ENCODE results near the gene GPX3.

The GPX3 gene

DNA sequence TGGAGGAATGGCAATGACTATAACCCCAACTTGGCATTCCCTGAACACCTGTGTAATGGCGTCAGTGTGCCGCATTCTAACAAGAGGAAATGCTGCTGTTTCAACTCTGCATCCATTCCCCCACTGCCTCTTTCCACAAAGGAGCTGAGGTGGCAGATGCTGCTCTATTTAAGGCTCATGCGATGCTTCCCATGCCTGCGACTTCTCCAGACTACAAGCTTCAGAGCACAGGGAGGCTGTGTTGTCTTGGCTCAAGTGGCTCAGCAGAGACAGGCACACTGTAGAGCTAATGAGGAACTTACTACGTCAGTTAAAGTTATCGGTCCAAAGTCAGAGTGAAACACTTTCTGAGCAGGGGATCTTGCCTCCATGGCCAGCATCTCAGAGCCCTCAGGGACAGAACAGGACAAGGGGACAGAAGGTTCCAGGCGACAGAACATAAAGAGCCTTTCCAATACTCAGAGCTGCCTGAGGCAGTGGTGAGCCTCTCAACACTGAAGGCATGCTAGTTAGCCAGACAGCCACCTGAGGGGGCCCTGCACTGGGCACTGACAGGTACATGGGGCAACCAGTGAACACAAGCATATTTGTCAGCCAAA is 38.6 kb downstream of the GPX3 start:
- no peak for DNase-seq

DNA sequence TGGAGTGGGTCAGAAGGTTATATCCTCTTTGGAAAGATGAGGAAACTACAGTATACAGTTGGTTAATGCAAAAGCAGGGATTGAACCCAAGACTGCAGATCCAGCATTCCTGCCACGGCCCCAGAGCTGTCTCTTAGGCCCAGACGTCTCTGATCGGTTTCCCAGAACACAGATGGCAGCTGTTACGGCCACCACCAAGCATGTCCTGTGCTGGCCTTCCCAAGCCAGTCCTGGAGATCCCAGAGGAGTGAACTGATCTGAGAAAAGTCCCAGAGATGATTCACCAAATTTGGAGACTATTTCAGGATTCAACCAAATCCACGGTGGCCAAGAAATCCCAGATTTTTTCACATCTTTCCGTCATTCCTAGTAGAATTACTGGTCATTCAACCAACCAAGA is 40.4 kb downstream of the GPX3 start:
- no peak for DNase-seq

DNA sequence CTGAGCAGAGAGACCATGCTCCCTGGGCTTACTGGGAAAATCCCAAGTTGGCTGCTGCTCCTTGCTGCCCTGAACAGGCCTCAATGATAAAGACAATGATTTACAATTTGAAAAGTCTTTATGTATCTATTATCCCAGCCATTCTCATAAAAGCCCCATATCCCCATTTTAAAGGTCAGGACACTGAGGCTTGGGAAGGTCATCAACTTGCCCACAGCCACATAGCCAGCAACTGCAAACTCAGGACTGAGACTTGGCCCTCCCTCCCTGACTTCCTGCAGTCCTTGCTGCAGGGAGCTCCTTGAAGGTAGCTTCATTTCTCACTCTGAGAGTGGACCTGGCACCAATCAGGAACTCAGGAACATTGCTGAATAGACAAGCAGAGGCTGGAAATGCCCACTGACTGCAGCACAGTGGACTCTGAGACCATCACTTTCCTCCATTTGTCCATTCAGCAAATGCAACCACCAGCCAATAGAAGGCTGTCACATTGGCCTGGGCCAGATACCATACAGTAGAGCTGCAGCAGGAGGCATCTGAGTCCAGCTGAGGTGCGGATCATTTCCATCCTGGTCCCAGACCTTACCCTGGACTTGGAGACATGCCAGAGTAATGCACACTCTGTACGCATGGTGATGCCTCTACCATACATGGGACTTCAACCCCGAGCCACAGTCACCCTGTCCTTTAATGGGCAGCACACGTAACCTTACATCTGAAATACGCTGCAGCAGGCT is 42.2 kb downstream of the GPX3 start:
- DNase-seq, result no peak

DNA sequence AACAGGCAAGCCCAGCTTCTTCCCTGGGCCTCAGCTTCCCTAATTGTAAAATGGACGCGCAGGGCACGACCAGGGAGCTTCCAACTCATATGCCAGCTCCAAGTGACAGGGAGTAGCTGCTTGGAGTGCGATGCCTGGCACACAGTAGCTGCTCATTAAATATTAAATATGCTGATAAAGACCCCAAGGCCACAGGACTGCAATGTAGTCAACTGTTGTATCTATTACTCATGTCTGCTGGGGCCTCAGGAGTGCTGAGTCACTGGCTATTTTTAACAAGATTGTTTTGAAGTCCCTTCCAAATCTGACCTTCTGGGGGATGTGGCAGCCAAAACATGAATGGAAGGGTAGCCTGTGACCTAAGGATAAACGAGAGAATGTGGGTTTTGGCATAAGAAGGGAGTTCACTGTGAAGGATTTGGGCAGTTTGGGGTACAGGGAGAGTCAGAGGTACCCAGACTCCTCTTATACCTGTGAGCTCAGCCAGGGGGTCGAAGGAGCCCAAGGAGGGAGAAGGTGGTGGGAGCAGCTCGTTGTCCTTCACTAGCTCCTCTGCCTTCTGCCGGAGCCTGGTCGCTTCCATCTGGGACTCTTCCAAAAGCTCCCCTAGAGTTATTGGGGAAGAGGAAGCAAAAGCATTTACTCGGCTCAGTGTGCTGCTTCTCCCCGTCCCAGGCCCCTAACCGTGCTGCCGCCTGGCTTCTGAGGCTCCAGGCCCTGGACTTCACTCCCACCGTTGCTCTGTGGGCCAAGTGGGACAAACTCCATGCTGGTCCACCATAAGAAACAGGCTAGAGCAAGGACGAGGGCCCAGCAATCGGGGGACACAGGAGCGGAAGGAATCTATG is 43.0 kb downstream of the GPX3 start:
- no peak for DNase-seq

DNA sequence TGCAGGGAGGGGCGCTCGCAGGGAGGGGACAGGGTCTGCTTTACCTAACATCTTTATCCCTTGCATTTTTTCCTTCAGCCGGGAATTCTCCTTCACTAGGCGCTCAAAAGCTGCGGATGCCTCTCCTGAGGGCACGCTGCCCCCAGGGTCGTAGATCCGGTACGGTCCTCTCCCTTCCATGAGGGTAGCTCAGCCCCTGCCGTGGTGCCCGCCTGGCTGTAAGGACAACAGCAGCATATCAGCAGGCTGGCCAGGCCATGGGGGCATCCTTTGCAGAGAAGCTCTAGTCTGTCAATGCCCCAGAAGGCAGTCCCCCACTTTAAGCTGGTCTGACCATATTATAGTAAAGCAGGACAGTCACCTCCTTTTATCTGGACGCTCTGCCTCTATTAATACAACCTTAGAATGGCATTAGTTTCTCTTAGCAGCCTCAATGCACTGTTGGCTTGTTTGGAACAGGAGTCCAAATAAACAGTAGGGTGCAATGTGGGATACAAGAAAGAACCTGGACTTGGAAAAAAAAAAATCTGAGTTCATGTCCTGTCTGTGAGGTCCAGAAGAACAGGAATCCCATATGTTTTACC is 44.6 kb downstream of the GPX3 start:
- no peak for DNase-seq

DNA sequence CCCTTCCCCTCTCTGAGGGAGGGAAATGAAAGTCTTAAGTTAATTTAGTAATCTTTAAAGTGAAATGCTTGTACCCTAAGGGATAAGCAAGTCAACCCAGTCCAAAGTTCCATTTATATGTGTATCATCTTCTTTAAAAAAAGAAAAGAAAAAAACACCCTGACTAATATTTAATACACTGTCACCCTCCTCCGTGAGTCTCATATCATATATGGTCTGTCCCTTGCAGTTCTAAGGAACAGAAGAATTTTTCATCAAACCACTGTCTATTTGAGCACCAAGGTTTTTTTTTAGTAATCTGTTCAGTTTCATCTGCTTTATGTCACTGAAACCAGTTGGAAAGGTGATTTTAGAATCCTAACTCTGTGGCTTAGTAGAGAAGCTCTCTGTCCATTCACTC is 45.2 kb downstream of the GPX3 start:
- DNase-seq, result no peak

DNA sequence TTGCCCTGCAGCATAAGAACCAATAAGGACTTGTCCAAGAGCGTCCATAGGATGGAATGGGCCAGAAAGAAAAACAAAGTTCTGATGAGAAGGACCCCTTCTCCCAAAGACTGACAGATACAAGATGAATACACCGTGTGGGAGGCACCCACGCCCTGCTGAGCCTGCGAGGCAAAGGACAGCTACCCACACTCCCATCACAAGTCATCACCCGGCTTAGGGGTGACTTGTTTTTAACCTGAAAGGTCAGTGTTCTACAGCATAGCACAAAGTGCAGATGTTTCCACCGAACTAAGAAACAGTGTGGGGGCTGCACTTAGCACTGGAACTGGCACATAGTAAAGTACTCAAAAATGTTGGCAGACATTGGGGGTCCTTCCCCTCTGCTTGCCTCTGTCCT is 46.5 kb downstream of the GPX3 start:
- no peak for DNase-seq

DNA sequence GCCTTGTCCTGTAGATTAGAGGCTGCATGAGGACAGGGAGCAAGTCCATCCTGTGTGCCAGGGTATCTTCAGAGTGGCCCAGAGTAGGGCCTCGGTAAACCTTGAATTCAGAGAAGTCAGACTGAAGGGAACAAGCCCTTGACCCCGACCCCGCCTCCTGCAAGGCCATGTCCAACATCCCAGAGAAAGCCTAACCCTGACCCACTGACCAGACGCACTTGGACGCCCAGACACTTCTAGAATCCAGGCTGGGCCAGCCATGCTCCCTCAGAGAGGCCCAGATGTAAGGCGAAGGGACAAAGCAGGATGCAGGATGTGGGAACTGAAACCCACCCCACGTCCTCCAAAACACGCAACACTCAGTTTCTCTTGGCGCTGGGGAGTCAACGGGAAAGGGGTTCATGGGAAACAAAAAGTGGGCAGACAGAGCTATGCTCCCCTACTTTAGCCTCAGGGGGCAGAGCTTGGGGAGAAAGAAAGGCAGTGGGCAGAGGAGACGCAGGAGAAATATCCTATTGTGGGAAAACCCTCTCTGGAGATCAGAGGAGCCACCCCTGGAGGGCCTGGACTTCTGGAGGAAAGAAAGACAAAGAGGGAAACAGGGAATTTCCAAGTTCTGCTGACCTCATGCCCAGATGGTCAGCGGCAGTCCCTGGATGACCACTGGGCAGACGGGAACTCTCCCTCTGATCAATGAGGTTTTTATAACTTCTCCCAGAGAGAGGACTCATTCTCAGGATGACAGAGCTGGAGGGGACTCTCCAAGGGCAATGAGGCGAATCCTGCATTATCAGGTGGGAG is 47.4 kb downstream of the GPX3 start:
- no peak for DNase-seq

DNA sequence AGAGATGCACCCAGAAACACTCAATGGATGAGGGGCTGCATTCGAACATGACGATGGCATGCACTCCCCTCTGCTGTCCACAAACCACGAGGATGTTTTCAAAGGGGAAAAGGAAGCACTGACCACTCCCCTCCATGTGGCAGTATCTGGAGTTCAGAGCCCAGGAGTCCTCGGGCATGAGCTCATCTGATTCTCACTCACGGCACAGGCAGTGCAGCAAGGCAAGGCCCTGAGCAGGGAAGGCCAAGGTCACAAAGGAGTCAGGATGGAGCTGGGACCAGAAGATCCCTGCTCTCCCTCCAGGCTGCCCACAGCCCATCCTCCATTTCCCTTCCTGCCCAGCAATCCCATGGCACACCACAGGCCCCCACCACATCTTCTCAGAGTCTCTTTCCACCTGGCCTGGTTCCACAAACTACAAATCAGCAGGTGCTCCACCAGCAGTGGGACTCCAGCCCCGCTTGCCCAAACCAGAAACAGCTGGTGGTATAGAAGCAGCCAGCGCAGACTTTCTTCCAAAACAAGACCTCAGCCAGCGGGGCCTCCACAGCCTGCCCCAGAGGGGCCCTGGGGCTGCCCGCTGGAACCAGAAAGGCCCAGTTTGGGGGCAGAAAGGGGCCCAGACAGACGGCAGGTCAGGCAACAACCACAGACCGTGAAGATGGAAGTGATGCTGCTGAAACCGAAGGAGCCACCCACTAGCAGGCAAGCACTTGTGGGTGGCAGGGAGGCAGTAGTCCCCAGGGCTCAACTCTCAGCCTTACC is 48.2 kb downstream of the GPX3 start:
- DNase-seq, result peak; percentile 2

DNA sequence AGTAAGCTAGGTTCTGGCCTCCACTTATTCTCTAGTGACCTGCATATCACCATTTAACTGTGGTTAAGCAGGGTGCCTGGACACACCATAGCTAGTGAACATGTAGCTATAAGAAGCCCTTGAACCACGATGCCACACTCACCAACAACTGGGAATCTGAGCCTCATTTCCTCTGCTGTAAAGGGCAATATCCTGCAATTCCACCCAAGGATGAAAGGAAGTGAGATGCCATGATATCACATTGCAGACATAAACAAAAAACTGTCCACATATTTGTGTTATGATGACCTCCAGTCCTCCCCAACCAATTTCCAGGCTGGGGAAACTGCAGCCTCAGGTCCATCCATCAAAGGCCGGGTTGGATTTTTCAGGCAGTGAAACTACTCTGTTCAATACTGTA is 50.1 kb downstream of the GPX3 start:
- DNase-seq, result no peak

DNA sequence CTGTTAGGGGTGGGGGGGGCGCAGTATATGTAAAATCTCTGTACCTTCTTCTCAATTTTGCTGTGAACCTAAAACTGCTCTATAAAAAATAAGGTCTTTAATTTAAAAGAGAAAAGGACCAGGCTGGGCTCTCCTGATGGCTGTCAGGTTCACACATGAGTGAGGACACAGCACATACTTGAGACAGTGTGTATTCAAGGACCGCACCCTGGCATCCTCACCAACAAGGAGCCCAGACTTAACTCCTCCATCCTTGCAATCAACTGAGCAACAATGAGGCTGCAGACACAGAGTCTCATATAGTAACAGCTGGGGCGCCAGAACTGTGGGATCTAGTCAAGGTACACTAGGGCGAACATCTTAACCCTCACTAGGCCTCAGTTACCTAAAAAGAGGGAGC is 50.6 kb downstream of the GPX3 start:
- DNase-seq, result no peak

DNA sequence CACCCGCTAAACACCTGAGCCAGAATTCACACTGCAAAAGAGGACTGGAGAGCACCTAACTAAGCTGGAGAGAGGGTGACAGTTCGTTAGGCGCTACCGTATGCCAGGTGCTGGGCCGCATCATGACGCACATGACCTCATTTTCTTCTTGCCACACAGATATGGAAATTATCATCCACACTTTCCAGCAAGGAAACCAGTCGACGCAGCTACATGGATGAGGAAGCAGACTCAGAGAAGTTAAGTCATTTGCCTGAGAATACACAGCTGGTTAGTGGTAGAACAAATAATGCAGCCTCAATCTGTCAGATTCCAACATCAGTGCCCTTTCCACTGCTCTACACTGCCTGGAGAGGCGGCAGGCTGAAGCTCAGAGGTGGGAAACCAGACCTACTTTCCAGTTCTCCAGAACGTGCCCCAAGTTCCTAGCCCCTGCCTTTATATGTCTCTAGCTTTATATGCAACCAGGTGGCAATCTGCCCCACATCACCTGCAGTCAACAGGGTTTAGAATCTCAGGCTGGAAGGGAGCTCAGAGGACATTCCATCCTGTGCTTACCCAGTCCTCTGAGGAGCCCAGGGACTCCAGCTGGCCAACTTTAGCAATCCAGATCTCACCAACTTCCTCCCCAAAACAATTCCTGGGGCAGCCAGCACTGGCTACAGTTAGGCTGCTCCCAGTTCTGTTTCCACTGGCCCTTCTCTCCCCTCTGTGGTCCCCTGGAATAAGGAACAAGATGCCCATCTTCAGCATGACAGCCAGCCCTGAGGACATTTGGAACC is 51.6 kb downstream of the GPX3 start:
- DNase-seq, result no peak

DNA sequence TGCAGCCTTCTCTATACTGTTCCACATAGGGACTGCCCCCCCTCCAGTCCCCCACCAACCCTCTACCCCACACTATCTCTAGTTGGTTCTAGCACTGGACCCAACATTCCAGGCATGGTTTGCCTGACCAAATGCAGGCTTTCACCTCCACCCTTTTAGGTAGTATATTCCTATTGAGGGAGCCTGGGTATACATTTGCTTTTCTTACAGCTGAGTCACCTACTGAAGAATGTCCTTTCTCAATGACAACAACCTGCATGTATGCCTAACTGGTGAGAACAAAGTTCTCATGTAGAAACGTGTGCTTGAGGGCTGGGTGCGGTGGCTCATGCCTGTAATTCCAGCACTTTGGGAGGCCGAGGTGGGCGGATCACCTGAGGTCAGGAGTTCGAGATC is 52.2 kb downstream of the GPX3 start:
- DNase-seq, result no peak

DNA sequence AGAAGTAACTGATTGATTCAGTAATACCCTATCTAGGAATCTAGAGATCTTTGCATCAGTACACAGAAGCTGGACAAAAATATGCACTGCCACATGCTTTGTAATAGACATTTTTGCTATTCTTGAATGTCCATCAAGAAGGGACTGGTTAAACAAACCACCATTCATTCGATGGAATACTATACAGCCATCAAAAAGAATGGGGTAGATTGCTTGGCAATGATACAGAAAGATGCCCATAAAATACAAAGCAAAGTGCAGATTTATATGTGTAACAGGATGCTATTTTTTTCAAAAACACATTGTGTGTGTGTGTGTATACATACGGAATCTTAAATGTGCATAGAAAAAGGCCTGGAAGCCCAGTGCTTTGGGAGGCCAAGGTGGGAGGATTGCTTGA is 52.9 kb downstream of the GPX3 start:
- DNase-seq, result no peak

DNA sequence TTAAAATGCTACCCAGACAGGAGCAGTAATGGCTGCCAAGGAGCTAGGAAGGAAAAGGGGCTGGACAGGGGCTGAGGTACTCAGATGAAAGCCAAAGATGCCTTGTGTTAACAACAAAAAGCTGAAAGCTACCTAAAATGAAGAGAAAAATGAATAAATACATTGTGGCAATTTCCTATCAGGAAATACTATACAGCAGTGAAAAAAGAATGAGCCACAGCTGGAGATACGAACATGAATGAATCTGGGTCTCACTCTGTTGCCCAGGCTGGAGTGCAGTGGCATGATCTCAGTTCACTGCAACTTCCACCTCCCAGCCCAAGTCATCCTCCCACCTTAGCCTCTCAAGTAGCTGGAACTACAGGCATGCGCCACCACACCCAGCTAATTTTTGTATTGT is 54.2 kb downstream of the GPX3 start:
- no peak for DNase-seq

DNA sequence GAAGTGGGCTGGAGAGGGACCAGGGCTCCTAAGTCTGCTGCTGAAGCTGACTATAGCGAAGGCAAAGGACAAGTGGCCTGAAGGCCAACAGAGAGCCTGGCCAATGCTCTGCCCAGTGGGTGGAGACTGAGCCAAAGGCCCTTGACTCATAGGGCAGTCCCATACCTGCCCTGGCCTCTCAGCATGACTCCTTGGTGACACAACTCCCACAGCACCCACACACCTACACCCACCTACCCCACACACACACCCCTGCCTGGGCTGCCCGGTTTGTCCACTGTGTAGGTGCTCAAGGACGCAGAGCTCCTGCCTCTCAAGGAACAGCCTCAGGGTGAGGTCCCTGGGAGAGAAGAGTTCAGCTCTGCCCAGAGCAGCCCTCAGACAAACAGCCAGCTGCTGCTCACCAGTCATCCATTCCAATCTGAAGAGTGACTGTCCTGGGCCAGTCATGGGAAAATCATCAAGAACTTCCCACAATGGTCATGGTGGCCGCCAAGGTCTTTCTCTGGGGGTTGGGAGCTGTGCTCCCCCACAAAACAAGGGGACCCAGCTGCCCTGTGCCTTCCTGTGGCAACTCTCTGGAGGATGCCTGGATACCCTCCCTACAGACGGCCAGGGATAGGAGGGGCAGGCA is 55.4 kb downstream of the GPX3 start:
- DNase-seq, result no peak

DNA sequence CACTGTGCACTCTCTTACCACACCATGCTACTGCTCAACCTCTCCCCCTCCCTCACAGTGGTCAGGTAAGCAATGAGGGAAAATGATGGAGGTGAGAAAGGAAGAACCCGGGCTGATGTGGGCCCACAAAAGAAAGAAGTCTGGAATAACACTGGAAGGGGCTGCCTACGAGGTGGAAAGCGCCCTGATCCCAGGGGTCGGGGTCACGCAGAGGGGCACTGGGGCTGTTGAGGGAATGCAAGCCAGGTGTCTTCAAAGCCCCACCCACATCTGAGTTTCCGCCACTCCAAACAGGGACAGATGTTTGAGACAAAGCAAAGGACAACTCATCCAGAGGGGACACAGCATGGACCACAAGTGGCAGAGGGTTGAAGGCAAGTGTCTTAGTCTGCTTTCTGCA is 56.2 kb downstream of the GPX3 start:
- no peak for DNase-seq

DNA sequence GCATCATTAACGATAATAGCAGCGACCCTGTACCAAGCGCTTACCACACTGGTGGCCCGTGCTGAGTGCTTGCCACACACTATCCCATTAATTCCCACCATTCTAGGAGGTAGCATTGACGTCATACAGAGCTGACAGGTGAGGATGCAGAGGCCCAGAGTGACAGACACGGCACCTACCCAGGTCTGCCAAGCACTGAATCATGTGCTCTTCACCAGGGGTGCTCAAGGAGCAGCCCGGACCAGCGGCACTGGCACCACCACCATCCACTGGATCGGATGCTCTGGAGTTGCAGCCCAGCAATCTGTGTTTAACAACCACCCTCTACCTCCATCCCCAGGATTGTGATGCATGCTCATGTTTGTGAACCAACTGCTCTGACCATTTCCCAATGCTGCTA is 57.0 kb downstream of the GPX3 start:
- no peak for DNase-seq

DNA sequence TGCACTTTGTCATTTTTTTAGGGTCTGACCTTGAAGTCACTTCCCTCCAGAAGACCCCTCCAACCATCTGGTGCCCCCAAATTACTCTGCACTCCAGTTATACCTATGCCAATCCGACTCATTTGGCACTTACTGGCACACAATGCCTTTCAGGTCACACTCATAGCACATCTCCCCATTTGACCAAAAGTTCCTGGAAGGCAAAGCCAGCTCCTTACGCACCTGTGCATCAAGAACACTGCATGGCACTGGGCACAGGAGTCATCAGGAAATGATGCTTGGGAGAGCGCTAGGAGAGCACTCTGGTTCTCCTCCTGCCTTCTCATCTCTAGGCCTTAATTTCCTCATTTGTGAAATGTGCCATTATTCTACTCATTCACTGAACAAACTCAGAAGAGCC is 57.6 kb downstream of the GPX3 start:
- DNase-seq, result no peak
